ENCODE measurements around the gene TRIM2. TPM values are rescaled to one million over a fixed set of nuclear protein-coding genes. Genes with fewer than 3 reads are reported as not detected.

The TRIM2 gene
- total and polyA plus RNA-seq, 2 experiments from 2014 or later: 32.7 to 40.4 TPM

DNA sequence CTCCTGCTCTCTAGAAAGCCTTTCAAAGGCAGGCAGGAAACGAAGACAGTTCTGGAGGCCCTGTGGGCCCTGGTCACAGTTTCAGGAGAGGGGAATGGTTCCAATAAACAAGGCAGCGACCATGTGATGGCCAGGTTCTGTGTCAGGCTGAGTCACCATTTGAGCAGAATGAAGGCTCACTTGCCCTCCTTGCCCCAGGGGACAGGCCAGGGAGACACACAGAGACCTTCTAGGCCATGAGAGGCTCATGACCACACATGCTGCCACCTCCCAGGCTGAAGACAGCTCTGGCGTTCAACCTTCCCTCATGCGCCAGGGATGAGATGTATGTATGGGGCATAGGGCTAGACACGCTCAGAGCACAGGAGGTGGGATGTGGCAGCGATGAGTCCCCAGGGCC lies 22.9 kb upstream of the TRIM2 start:
- H3K27me3 ChIP-seq: no peaks in the 10 kb centered on the region
- H3K27ac ChIP-seq: no peak overlapping the region
- TF ChIP-seq, protein P1, sequence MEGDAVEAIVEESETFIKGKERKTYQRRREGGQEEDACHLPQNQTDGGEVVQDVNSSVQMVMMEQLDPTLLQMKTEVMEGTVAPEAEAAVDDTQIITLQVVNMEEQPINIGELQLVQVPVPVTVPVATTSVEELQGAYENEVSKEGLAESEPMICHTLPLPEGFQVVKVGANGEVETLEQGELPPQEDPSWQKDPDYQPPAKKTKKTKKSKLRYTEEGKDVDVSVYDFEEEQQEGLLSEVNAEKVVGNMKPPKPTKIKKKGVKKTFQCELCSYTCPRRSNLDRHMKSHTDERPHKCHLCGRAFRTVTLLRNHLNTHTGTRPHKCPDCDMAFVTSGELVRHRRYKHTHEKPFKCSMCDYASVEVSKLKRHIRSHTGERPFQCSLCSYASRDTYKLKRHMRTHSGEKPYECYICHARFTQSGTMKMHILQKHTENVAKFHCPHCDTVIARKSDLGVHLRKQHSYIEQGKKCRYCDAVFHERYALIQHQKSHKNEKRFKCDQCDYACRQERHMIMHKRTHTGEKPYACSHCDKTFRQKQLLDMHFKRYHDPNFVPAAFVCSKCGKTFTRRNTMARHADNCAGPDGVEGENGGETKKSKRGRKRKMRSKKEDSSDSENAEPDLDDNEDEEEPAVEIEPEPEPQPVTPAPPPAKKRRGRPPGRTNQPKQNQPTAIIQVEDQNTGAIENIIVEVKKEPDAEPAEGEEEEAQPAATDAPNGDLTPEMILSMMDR (IDR thresholded peaks at IDR 0.05; ENCODE audit: low read depth, low read length): no peak
- no peaks in the 10 kb centered on the region for H3K36me3 ChIP-seq
- DNase-seq (ENCODE audit: low read depth in 1 of 2, low spot score in 1 of 2): no peak
- no peaks in the 10 kb centered on the region for H3K4me1 ChIP-seq (ENCODE audit: low read depth)
- H3K4me3 ChIP-seq: no peak overlapping the region
- no peaks in the 10 kb centered on the region for H3K9me3 ChIP-seq (ENCODE audit: low read depth)

DNA sequence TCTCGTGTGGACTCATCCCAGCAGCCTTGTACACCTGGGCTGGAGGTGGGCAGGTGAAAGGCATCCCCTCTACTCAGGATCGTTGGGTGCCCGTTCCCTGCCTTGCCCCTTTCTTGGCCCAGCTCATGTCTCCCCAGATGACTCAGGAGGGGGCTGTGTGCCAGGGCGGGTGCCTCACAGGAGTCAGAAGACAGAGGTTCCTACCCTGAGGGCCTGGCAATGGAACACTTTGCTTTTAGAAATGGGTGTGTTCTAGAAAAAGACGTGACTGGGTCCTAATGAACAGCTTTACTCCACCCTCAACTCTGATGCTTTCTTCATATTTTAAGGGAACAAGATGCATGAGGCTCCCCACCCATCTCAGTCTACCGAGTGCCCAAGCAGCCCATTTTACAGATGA lies 22.5 kb upstream of the TRIM2 start:
- Histone ChIP-seq H3K27ac (no peak overlapping the region), H3K4me1 (ENCODE audit: low read depth) (no peaks in the 10 kb centered on the region), H3K36me3 (no peaks in the 10 kb centered on the region), H3K4me3 (no peak overlapping the region), H3K27me3 (no peaks in the 10 kb centered on the region), H3K9me3 (ENCODE audit: low read depth) (no peaks in the 10 kb centered on the region)
- TF ChIP-seq, protein P1 (IDR thresholded peaks at IDR 0.05; ENCODE audit: low read depth, low read length): no peak
- no peak for DNase-seq (ENCODE audit: low read depth in 1 of 2, low spot score in 1 of 2)

DNA sequence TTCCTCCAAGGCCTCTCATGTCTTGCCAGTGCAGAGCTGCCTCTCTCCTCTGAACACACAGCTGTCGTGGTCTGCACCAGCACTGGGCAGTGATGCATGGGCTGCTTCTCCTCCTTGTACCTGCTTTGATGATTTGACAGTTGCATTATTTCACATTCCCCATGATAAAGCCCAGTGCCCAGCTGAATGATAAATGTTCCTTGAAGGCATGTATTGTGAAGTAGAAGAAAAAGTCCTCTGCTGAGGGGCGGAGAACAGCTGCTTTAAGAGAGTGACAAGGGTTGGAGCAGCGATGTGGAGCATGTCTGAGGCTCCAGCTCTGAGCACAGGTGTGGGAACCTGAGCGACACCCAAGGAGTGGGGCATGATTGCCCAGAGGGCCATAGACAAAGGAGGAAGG lies 21.1 kb upstream of the TRIM2 start:
- TF ChIP-seq, protein P1 (IDR thresholded peaks at IDR 0.05; ENCODE audit: low read depth, low read length): no peak
- Histone ChIP-seq H3K4me3 (no peak overlapping the region), H3K36me3 (no peaks in the 10 kb centered on the region), H3K4me1 (ENCODE audit: low read depth) (no peaks in the 10 kb centered on the region), H3K27me3 (no peaks in the 10 kb centered on the region), H3K9me3 (ENCODE audit: low read depth) (no peaks in the 10 kb centered on the region), H3K27ac (no peak overlapping the region)
- DNase-seq (ENCODE audit: low read depth in 1 of 2, low spot score in 1 of 2): no peak

DNA sequence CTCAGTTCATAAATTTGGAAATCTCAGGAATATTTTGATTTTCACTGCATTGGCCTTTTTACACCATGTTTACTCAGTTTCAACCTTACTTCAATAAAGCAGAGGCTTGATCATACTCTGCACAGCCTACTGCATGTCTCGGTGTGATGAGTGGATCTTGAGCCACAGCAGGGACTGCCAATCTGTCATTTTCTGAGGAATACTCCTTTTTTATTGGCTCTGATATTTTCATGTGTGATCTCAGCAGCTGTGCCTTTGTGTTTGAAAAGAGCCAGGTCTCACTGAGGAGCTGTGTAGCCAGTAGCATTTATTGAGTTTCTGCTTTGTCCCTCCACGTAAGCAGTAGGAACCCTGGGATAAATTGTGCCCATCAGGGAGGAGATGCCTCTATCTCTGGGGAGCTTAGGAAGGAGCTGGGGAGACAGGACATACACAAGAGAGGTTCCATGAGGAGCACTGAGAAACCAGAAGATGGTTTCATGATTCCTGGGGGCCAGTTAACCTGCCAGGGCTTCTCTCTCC lies 18.9 kb upstream of the TRIM2 start:
- DNase-seq (ENCODE audit: low read depth in 1 of 2, low spot score in 1 of 2): no peak
- no peak overlapping the region for H3K27ac ChIP-seq
- H3K9me3 ChIP-seq (ENCODE audit: low read depth): no peaks in the 10 kb centered on the region
- no peak overlapping the region for H3K4me3 ChIP-seq
- no peaks in the 10 kb centered on the region for H3K4me1 ChIP-seq (ENCODE audit: low read depth)
- TF ChIP-seq, protein P1 (IDR thresholded peaks at IDR 0.05; ENCODE audit: low read depth, low read length): no peak
- no peaks in the 10 kb centered on the region for H3K27me3 ChIP-seq
- no peaks in the 10 kb centered on the region for H3K36me3 ChIP-seq

DNA sequence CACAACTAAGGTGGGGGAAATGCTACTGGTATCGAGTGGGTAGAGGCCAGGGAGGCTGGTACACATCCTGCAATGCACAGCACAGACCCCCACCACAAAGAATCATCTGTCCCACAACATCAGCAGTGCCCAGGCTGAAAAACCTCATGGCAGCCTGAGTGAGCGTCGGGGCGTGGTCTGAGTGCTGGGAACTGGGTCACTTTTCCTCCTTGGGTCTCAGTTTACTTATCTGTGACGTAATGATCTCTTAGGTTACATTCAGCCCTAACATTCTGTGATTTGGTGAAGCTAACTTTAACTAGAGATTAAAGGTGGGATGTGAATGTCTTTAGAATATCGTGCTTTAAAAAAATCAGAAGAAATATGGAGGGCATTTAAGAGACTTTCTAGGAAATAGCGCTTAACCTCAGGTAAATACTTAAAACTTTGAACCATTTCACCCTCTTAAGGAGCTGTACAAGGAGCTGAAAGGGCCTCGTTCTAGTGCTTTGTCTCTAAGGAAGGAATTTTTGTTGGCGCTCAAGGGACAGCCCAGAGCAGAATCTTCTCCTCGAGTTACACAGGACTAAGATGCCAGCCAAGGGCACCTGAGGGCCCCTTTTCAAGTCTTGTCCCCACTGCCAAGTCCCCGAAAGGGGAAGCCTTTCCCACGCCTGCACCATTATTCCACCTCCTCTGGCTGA lies 18.1 kb upstream of the TRIM2 start:
- Histone ChIP-seq H3K27ac (no peak overlapping the region), H3K9me3 (ENCODE audit: low read depth) (no peaks in the 10 kb centered on the region), H3K27me3 (no peaks in the 10 kb centered on the region), H3K4me3 (no peak overlapping the region), H3K36me3 (no peaks in the 10 kb centered on the region), H3K4me1 (ENCODE audit: low read depth) (no peaks in the 10 kb centered on the region)
- TF ChIP-seq, protein P1 (IDR thresholded peaks at IDR 0.05; ENCODE audit: low read depth, low read length): no peak
- no peak for DNase-seq (ENCODE audit: low read depth in 1 of 2, low spot score in 1 of 2)

Measured in cardiac muscle cell (in vitro differentiated cells and primary cell).